NCI-H146 (cell line): ENCODE data around the gene FRMD5.
"Not testable (repeated sequence)": the region's sequence is repeated elsewhere in the genome, so short reads cannot be mapped to it uniquely, and the experiment has no call there.

Experiments
- DNase-seq: peaks from one replicate; lab custom pipeline; 2025; lab: John Stamatoyannopoulos, UW

FRMD5 gene

DNA sequence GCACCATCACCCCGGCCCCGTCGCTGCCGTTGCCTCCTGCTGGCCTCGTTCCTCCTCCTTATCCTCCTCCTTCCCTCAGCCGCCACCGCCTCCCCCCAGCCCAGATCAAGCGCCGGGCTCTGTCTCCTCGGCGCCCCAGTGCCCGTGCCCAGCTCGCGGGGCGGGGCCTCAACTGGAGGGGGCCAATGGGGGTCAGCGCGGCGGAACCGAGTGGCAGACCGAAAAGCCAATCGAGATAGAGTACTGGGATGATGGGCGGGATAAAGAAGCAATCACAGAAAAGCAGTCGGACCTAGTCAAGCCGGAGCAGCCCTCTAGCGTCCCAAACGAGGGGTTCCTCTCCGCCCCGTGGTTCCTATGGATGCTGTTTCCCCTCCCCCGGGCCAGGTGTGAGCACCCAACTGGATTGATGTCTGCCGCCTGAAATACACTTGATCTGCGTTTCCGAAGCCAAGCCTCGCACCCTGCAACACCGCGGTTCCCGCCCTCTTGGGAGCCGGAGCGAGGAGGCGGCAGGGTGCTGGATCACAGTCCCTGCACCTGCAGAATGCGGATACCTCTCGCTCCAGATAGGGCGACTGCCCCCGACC, at the start of gene FRMD5:
FRMD5 (minus strand) TSS at position 121 of the 590 bp plus-strand sequence.
- DNase-seq: peak; percentile 98

- no peak for DNase-seq
Measured at GRCh38 chr15:44243829-44244228, 48.8 kb upstream of the FRMD5 start.

DNA sequence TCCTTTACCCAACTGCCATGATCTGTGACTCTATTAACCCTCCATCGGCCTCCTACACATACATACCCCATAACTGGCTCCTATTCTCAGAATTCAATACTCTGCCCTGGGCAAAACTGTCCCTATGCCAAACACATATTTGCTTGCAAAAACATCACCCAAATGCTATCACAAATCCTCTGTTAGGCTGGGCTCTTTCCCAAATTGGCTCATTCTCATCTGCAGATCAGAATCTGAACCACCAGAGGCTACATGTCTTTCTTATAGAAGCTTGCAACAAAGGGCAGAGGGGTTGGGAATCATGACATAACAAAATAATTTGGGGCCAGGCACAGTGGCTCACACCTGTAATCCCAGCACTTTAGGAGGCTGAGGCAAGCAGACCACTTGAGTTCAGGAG, 48.1 kb upstream of the FRMD5 start:
- DNase-seq: no peak

GRCh38 chr15:44231842-44232241, 36.8 kb upstream of the FRMD5 start:
- DNase-seq: no peak

GRCh38 chr15:44229301-44229700, 34.2 kb upstream of the FRMD5 start:
- not testable (repeated sequence) for DNase-seq

DNA sequence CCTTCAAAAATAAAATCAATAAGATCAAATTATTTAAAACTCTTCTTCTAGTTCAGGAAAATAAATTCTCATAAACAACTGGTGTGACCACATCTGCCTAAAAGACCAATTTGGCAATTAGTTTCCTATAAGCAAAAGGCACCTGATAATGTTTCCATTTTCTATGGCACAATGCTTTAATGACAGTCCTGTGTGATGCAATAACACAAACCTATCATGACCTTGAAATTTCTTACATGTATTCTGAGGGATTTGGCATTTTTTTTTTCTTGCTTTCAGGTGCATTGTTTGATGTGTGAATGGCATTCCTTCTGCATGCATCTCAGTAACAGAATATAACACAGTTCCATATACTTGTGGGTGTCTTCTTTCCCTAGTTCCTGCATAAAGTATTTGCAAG, 32.5 kb upstream of the FRMD5 start:
- DNase-seq: no peak

DNA sequence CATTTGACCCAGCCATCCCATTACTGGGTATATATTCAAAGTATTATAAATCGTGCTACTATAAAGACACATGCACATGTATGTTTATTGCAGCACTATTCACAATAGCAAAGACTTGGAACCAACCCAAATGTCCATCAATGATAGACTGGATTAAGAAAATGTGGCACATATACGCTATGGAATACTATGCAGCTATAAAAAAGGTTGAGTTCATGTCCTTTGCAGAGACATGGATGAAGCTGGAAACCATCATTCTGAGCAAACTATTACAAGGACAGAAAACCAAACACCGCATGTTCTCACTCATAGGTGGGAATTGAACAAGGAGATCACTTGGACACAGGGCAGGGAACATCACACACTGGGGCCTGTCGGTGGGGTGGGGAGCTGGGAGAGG, 31.9 kb upstream of the FRMD5 start:
- not testable (repeated sequence) for DNase-seq

GRCh38 chr15:44222478-44222877, 27.4 kb upstream of the FRMD5 start:
- DNase-seq: no peak

DNA sequence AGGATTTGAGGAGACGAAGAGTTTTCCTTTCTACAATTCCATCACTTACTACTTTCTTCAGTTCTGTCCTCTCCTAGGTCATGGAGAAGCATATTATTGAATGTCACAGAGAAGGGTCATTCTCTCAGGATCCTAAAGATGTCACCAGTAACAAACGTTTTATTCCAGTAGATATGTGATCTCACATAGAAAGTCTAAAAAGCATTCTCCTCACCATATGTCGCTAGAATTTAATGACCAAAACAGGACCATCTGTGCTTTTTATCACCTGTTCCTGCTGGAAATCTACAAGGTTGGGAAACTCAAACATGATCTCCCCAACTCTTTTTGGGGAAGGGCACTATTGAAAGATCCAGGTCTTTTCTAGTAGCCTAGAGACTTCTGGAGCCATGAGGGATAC, 24.0 kb upstream of the FRMD5 start:
- no peak for DNase-seq

DNA sequence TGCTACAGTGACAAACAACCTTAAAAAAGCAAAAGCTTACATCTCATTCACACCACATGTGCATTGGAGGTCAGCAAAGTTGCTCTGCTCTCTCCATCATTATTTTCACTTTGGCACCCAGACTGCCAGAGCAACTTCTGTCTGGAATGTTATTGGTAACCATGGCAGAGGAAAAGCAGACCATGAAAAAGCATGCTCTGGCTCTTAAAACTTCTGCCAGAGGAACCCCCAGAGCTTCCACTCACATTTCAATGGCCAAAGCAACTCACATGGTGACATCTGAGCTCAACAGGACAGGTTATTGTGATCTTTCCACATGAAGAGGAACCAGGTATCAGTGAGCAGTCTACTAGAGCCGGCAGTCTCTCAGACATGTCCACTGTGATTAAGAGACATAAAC, 21.9 kb upstream of the FRMD5 start:
- no peak for DNase-seq

DNA sequence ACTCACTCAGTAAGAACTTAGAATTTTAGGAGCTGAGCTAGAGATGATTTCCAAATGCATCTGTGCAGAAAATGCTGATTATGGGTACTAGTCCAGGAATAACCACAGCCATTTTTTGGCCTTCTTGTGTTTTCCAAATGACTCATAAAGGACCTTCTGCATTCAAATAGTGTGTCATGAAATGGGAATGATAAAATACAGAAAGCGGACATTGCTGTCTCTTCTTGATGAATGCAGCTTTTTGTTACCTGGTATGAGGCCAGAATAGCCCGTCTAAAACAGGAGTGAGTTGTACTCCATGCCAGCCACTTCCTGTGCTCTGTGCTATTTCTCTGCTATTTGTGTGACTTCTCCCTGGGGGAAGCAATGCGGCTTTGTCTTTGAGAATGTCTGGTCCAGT, 20.5 kb upstream of the FRMD5 start:
- no peak for DNase-seq

DNA sequence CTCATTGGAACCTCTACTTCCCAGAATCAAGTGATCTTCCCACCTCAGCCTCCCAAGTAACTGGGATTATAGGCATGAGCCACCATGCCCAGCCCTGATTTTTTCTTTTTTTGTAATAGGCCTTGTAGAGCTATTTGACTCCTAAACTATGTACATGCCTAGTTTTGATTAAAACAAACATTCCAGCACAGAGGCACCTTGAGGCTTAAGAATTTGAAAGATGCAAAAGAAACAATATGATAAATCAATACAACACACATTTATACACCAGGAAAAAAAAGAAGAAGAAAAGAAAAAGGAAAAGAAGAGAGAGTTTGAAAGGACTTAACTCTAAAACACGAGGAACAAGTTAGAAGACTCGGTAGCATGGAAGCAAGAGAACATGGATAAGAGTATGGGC, 13.9 kb upstream of the FRMD5 start:
- DNase-seq: no peak

DNA sequence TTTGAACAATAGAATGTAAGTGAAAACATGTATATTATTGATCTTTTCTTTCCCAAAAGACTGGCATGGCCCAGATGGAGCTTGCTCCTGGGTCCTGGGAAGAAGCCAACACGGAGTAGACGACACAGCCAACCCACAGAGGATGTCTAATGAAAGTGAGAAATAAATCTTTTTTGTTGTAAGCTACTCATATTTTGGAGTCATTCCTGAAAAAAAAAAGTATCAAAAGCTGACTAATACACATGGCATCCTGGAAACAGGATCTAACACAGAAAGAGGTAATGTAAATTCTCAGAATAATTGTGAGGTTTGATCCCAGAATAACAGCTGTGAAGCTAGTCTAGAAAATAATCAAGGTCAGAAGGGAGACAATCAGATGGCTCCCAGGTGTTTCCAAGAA, 12.6 kb upstream of the FRMD5 start:
- no peak for DNase-seq

DNA sequence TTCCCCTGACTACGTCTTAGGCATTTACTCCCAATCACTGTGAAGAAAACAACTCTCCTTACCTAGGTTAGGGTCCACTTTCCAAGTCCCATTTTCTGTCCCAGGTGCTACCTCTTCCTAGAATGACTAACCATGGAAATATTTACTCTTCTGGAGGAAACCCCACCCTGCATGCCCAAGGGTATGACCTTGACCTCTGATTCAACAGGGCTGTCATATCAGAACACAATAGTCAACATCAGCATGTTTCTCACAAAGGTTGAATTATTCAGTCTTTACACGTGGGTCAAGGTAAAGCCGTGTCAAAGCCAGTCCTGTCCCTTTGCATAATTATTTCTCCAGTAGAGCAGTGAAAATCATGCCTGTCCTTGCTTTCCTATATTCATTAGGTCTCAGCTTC, 4.3 kb upstream of the FRMD5 start:
- no peak for DNase-seq

GRCh38 chr15:44194323-44195150, 534 bp downstream of the FRMD5 start:
- peak; percentile 72 for DNase-seq

- peak; percentile 54 for DNase-seq
Measured at GRCh38 chr15:44193651-44194322, 1.3 kb downstream of the FRMD5 start.

GRCh38 chr15:44188795-44189194, 6.3 kb downstream of the FRMD5 start:
- no peak for DNase-seq

DNA sequence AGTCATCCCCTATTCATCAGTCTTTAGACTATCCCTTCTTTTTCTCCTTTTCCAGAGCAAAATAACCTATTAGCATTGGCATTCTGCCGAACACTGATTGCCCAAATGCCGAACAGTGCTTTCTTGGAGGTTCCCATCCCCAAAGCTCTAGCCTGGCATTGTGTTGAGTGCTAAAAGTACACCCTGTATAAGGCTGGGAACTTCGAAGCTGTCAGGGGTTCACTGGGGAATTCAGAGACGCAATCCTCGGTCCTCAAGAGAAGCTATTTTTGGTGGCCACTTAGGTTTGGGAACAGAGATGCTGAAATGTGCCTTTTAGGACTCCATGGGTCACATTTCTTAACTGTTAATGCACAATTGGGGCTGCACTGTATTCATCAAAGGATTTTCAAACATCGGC, 8.4 kb downstream of the FRMD5 start:
- DNase-seq: no peak

DNA sequence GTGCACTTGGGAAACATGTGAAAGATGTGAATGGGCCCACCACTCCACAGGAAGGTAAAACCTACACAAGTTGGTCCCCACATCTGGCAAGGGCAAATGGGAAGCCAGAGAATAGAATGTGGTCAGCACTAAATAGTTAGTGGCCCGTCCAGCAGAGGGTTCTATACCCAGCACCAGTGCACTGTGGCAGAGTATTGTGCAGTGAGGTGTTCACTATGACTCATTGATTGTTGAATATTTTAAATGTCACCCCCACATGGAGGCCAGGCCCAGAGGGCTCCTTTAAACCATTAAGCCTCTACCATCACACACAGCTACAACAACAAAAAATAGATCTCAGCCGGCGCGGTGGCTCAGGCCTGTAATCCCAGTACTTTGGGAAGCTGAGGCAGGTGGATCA, 11.7 kb downstream of the FRMD5 start:
- no peak for DNase-seq

DNA sequence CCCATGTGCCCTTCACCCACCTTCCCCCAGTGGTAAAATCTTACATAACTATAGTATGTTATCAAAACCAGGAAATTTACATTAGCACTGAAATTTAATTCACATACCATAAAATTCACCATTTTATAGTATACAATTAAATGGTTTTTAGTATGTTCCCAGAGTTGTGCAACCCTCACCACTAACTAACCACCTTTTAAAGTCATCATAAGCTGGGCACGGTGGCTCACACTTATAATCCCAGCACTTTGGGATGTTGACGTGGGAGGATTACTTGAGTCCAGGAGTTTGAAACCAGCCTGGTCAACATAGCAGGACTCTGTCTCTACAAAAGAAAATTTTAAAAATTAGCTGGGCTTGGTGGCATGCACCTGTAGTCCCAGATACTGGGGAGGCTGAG, 13.7 kb downstream of the FRMD5 start:
- DNase-seq: no peak

DNA sequence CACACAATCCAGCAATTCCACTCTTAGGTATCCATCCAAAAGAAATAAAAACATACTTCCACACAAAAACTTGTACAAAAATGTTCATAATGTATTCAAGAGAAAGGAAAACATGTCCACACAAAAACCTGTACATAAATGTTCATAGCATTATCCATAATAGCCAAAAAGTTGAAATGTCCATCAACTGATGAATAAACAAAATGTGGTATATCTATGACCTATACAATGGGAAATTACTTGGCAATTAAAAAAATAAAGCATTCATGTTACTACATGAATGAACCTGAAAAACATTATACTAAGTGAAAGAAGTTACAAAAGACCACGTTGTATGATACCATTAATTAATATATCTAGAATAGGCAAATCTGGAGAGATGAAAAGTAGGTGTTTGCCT, 17.9 kb downstream of the FRMD5 start:
- no peak for DNase-seq

DNA sequence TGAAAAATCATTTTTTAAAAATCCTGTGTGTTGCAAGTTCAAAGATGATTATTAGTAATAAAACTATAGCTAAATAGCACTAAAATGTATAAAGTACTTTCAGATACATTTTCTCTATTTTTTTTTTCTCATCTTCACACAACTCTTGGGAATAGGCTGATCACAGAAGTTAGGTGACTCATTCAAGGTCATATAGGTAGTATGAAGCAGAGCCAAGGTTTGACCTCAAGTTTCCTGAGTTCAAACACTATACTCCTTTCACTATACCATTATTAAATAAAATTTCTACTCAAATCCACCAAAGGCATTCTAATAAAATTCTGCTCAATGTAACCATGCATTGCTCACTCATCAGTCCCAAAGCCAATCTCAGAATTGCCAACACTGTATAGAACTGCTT, 21.3 kb downstream of the FRMD5 start:
- DNase-seq: no peak

GRCh38 chr15:44163370-44163769, 31.7 kb downstream of the FRMD5 start:
- DNase-seq: no peak
